T-helper 2 cell treated with Interferon-gamma antibody and Interleukin-4, amounts not matched to agents 5 μg/mL and 100 μg/mL, for 36 hours (primary cell): Measurements from ENCODE around the gene KLKB1.

Source experiments
- DNase-seq: peaks from one replicate; pipeline ENCODE4 v3.0.0; 2021; ENCODE audit warnings: low spot score
- H3K27ac Mint-ChIP-seq: one replicate; pipeline ENCODE4 v1.8.0; 2021; ENCODE audit warnings: mild to moderate bottlenecking, mixed read lengths
- H3K27me3 Mint-ChIP-seq: one replicate; pipeline ENCODE4 v1.8.0; 2021; ENCODE audit warnings: low read depth, mixed read lengths
- H3K36me3 Mint-ChIP-seq: one replicate; pipeline ENCODE4 v1.8.0; 2021; ENCODE audit warnings: low read depth, mixed read lengths
- H3K4me1 Mint-ChIP-seq: one replicate; pipeline ENCODE4 v1.8.0; 2021; ENCODE audit warnings: low read depth, mixed read lengths
- H3K4me3 Mint-ChIP-seq: one replicate; pipeline ENCODE4 v1.8.0; 2022; ENCODE audit warnings: mild to moderate bottlenecking, moderate library complexity, mixed read lengths
- H3K9me3 Mint-ChIP-seq: one replicate; pipeline ENCODE4 v1.8.0; 2021; ENCODE audit warnings: mixed read lengths

KLKB1 gene

DNA sequence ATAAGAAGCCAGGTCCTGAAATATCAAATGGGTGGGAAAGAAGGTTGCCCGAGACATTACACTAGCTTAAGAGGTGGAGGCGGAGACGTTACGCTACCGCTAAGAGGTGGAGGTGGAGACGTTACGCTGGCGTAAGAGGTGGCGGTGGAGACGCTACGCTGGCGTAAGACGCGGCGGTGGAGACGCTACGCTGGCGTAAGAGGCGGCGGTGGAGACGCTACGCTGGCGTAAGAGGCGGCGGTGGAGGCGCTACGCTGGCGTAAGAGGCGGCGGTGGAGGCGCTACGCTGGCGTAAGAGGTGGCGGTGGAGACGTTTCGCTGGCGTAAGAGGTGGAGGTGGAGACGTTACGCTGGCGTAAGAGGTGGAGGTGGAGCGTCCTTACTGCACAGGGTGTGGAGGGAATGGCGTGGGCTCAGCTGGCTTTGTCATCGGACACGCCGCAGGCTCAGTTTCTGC lies 23.2 kb upstream of the KLKB1 start:
- Mint-ChIP-seq H3K4me1 (peaks cover 5% of the 10 kb centered on the region), H3K27ac (no peak overlapping the region), H3K9me3 (peaks cover 10% of the 10 kb centered on the region), H3K4me3 (no peak overlapping the region), H3K36me3 (peaks cover 6% of the 10 kb centered on the region), H3K27me3 (no peaks in the 10 kb centered on the region)
- no peak for DNase-seq

DNA sequence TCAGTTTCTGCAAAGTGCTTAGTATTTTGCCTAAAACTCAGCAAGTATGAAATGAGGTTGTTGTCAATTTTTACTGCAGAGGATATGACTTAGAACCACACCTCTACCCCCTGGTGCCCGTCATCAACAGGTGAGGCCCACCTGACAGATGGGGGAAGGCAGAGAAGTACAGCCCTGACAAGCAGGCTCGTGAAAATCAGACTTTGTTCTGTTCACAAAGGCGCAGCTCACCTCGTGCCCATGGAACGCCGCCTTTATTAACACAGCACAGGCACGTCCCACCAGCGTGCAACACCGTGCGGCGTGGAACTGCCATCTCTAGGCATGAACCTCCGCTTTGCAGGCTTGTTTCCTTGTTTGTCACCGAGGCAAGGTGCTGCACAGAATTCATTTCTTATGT lies 22.6 kb upstream of the KLKB1 start:
- Mint-ChIP-seq H3K27ac (no peak overlapping the region), H3K4me3 (no peak overlapping the region)

DNA sequence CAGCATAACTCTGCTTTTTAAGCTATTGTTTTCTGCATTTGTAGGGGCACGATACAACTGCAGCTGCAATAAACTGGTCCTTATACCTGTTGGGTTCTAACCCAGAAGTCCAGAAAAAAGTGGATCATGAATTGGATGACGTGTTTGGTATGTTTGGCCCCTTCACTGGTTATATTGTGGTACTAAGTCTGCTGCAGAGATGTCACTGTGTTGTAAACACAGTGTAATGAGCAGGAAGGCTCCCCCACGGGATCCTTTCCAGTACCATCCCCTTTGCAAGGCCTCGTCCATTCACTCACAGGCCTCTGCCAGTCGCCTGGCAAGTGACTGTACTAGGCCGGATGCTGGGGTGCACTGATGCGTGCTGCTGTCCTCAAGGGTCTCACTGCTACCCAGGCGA lies 22.2 kb upstream of the KLKB1 start:
- peaks cover 13% of the 10 kb centered on the region for H3K9me3 Mint-ChIP-seq
- H3K36me3 Mint-ChIP-seq: peaks cover 13% of the 10 kb centered on the region
- no peak overlapping the region for H3K27ac Mint-ChIP-seq
- DNase-seq: no peak
- H3K27me3 Mint-ChIP-seq: no peaks in the 10 kb centered on the region
- H3K4me1 Mint-ChIP-seq: peaks cover 5% of the 10 kb centered on the region
- no peak overlapping the region for H3K4me3 Mint-ChIP-seq

More for the DNA sequence above, 22.6 kb upstream of the KLKB1 start:
- H3K36me3 Mint-ChIP-seq: peaks cover 10% of the 10 kb centered on the region
- no peaks in the 10 kb centered on the region for H3K27me3 Mint-ChIP-seq
- no peak for DNase-seq
- H3K9me3 Mint-ChIP-seq: peaks cover 13% of the 10 kb centered on the region
- peaks cover 5% of the 10 kb centered on the region for H3K4me1 Mint-ChIP-seq

DNA sequence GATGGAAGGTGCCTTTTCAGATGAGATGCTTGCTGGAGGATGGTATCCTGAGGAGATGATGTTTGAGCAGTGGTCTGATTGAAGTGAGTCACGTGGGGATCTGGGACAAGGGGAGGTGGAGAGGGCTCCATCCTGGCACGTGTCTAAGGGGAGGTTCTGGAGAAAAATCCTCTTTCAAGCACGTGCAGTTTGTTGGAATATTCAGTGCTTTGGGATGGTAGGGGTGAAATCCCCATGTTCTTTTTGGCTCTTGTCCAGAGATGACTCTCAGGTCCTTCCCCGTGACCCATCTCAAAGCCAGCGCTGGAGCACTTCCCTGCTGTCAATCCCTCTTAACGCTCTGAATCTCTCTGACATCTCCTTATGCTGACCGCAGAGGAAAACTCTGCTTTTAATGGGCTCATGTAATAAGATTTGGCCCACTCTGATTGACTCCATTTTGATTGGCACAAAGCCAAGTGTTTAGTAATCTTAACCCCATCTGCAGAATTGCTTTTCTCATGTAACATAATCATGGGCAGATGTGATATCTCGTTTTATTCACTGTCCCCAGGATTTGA lies 10.8 kb upstream of the KLKB1 start:
- no peak overlapping the region for H3K4me3 Mint-ChIP-seq
- H3K4me1 Mint-ChIP-seq: no peaks in the 10 kb centered on the region
- no peak overlapping the region for H3K27ac Mint-ChIP-seq
- H3K36me3 Mint-ChIP-seq: no peaks in the 10 kb centered on the region
- H3K9me3 Mint-ChIP-seq: no peaks in the 10 kb centered on the region
- no peaks in the 10 kb centered on the region for H3K27me3 Mint-ChIP-seq
- DNase-seq: no peak

DNA sequence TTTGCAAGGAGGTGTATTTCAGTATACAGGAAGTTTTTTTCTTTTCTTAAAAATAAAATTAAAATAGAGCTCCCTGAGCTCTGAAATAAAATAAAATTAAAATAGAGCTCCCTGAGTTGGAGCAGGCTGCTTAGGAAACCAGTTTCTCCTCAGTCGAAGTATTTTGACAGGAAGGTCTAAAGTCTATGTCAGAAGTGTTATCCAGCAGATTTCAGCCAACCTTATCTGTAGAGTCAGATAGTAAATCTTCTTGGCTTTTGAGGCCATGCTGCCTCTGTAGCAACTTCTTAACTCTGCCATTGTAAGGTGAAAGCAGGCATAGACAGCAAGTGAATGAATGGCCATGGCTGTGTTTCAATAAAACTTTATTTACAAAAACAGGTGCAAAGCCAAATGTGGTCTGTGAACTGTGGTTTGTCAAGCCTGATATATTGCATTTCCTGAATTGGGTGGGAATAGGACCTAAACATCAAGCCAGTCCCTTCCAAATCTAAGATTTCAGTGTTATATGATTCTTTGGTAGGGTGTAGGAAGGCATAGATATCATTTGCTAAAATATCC lies 9.5 kb upstream of the KLKB1 start:
- Mint-ChIP-seq H3K9me3 (no peaks in the 10 kb centered on the region), H3K27ac (no peak overlapping the region), H3K36me3 (no peaks in the 10 kb centered on the region), H3K27me3 (no peaks in the 10 kb centered on the region), H3K4me3 (no peak overlapping the region), H3K4me1 (no peaks in the 10 kb centered on the region)
- no peak for DNase-seq

DNA sequence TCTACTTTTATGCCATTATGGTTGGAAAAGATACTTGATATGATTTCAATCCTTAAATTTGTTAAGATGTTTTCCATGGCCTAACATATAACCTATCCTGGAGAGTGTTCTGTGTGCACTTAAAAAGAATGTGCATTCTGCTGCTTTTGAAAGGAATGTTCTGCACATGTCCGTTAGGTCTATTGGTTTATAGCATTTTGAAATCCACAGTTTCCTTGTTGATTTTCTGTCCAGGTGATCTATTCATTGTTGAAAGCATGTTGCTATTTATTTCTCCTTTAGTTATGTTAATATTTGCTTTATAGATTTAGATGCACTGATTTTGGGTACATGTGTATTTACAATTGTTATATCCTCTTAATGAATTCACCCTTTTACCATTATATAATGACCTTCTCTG lies 5.7 kb upstream of the KLKB1 start:
- no peak overlapping the region for H3K27ac Mint-ChIP-seq
- H3K4me3 Mint-ChIP-seq: no peak overlapping the region
- H3K36me3 Mint-ChIP-seq: no peaks in the 10 kb centered on the region
- H3K9me3 Mint-ChIP-seq: peaks cover 7% of the 10 kb centered on the region
- no peaks in the 10 kb centered on the region for H3K27me3 Mint-ChIP-seq
- DNase-seq: no peak
- no peaks in the 10 kb centered on the region for H3K4me1 Mint-ChIP-seq

DNA sequence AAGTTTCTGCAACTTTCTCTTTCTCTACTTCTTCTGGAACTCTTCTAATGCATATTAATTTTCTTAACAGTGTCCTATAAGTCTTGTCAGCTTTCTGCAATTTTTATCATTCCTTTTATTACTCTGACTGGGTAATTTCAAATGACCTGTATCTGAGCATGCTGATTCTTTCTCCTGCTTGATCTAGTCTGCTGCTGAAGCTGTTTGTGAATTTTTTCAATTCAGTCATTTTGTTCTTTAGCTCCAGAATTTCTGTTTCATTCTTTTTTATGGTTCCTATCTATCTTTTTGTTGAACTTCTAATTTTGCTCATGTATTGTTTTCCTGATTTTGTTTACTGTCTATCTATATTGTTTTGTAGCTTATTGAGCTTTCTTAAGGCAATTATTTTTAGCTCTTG lies 1.5 kb upstream of the KLKB1 start:
- H3K27me3 Mint-ChIP-seq: no peaks in the 10 kb centered on the region

DNA sequence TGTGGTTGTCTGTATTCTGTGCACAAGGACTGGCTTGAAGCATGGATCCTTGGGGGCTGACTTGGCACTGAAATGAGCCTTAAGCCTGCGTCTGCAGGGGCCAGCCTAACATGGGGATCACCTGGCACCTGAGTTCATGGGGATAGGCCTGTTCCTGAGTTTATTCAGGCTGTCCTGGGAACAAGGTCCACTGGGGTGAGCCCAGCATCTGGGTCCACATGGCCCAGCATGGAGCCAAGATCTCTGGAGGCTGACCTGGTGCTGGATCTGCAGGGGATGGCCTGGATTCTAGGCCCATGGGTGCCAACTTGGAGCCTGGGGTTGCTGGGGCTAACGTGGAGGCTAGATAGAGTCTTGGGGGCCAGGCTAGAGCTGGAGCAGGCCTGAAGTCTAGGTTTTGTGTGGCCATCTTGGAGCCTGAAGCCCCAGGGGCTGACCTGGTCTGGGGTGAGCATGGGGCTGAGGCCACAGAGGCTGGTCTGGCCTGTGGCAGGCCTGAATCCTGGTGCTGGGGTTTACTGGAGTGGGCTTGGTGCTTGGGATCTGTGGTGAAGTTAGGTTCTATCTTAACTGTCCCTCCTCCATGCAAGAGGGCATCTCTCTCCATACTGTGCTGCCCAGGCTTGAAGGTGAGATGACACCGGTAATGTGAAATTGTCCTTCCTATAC lies 652 bp upstream of the KLKB1 start:
- Mint-ChIP-seq H3K27me3 (no peaks in the 10 kb centered on the region), H3K4me3 (no peak overlapping the region), H3K27ac (no peak overlapping the region), H3K4me1 (no peaks in the 10 kb centered on the region), H3K9me3 (peaks cover 11% of the 10 kb centered on the region), H3K36me3 (no peaks in the 10 kb centered on the region)
- no peak for DNase-seq

More for the DNA sequence above, 1.5 kb upstream of the KLKB1 start:
- no peak for DNase-seq
- Mint-ChIP-seq H3K4me1 (no peaks in the 10 kb centered on the region), H3K4me3 (no peak overlapping the region), H3K27ac (no peak overlapping the region), H3K9me3 (peaks cover 11% of the 10 kb centered on the region), H3K36me3 (no peaks in the 10 kb centered on the region)

DNA sequence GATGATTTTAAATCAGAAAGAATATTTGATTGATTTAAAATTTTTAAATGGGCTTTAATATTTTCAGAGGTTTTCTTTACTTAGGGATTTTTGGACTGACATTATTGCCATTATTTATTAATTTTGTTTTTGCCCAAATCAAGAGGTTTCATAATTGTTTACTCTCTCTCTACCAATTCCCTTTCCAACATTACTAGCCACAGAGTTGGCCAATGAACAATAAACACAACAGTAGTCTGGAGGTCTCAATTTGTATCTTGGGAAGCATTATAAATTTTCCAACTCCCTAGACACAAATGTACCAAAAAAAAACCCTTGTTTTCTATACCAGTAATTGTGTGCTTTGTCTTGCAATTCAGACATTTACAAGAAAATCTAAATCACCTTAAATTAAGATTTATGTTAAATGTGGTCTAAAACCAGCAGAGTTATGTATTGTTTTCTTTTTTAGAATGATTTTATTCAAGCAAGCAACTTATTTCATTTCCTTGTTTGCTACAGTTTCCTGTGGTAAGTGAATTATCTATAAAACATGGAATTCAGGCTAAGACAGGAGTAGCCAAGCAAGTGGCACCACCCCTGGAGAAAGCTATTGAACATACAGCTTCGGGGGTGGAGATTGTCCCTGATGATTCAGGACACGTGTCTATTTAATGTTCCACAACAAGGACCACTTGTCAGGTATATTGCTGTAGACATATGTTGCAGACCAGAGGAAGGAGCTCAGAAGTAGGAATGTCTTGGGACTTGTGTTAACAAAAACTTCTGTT lies 622 bp downstream of the KLKB1 start:
- H3K36me3 Mint-ChIP-seq: no peaks in the 10 kb centered on the region
- no peak for DNase-seq
- no peak overlapping the region for H3K27ac Mint-ChIP-seq
- no peaks in the 10 kb centered on the region for H3K4me1 Mint-ChIP-seq
- no peak overlapping the region for H3K4me3 Mint-ChIP-seq
- H3K9me3 Mint-ChIP-seq: peaks cover 11% of the 10 kb centered on the region
- H3K27me3 Mint-ChIP-seq: no peaks in the 10 kb centered on the region

DNA sequence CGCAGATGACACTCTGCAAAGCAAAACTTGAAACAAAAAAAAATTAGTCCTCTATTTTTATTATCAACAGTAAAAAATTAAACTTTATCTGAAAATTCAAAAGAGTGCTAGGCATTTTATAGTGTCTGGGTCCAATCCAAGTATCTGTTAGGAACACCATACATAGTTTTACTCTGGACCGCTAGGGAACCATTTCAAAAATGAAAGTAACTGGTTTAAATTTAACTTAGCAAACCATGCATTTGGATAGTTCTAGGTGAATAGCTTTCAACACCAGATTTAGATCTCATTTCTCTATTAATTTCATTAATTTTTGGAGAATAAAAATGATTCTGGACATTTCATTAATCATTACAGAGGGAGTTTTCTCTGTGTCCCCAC lies 1.2 kb downstream of the KLKB1 start:
- Mint-ChIP-seq H3K27me3 (no peaks in the 10 kb centered on the region), H3K9me3 (peaks cover 11% of the 10 kb centered on the region), H3K4me3 (no peak overlapping the region), H3K27ac (no peak overlapping the region), H3K4me1 (no peaks in the 10 kb centered on the region), H3K36me3 (no peaks in the 10 kb centered on the region)
- DNase-seq: no peak

DNA sequence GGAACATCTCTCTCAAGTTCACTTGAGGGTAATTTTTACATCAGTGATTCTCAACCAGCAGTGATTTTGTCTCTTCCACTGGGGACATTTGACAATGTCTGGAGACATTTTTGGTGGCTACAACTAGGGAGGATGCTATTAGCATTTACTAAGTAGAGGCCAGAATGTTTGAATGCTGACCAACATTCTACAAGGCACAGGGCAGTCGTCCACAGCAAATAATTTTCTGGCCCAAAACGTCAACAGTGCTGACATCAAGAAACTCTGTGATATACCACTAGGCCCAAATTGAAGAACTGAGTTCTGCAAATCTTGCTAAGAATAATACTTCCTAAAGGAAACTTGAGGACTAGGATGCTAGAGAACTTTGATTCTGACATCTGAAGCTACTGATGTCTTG lies 7.1 kb downstream of the KLKB1 start:
- Mint-ChIP-seq H3K9me3 (no peaks in the 10 kb centered on the region), H3K27ac (no peak overlapping the region), H3K36me3 (no peaks in the 10 kb centered on the region), H3K27me3 (no peaks in the 10 kb centered on the region), H3K4me1 (no peaks in the 10 kb centered on the region), H3K4me3 (no peak overlapping the region)
- no peak for DNase-seq

DNA sequence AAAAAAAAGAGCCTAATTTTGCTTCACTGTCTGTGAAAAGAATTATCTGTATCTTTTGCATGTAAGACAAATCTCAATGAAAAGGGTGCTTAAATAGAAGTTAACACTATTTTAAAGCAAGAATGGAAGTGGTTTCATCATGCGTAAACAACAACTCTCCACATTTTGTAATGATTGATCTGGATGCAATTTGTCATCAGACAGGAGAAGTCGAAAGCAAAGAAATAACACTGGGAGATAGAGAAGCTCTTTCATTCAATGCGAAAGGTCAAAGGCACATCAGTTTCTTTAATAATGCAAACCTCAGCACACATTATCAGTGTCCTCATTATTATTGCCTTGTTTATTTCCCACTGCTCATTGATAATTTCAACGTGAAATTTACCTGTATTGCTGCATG lies 8.8 kb downstream of the KLKB1 start:
- Mint-ChIP-seq H3K4me1 (no peaks in the 10 kb centered on the region), H3K36me3 (no peaks in the 10 kb centered on the region), H3K9me3 (no peaks in the 10 kb centered on the region), H3K27ac (no peak overlapping the region), H3K27me3 (no peaks in the 10 kb centered on the region), H3K4me3 (no peak overlapping the region)
- no peak for DNase-seq

DNA sequence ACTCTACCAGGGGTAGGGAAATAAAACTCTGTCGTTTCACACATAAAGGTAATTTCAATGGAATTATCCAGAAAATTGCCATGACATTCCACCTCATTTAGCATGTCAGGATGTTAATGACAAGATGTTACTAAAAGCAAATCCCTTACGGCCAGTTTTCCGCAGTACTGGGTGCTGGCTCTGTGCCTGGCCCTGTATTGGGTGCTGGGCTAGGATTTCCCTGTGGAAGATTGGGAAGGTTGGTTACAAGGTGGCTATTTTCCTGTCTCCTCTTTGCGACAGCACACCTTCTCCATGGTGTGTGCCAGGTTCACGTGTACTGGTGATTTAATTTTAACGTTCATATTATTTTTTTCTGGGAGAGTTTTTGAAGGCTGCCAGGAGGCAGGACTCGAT lies 13.1 kb downstream of the KLKB1 start:
- H3K4me3 Mint-ChIP-seq: no peak overlapping the region
- no peak for DNase-seq
- no peaks in the 10 kb centered on the region for H3K27me3 Mint-ChIP-seq
- H3K4me1 Mint-ChIP-seq: no peaks in the 10 kb centered on the region
- no peak overlapping the region for H3K27ac Mint-ChIP-seq
- H3K36me3 Mint-ChIP-seq: no peaks in the 10 kb centered on the region
- H3K9me3 Mint-ChIP-seq: no peaks in the 10 kb centered on the region

DNA sequence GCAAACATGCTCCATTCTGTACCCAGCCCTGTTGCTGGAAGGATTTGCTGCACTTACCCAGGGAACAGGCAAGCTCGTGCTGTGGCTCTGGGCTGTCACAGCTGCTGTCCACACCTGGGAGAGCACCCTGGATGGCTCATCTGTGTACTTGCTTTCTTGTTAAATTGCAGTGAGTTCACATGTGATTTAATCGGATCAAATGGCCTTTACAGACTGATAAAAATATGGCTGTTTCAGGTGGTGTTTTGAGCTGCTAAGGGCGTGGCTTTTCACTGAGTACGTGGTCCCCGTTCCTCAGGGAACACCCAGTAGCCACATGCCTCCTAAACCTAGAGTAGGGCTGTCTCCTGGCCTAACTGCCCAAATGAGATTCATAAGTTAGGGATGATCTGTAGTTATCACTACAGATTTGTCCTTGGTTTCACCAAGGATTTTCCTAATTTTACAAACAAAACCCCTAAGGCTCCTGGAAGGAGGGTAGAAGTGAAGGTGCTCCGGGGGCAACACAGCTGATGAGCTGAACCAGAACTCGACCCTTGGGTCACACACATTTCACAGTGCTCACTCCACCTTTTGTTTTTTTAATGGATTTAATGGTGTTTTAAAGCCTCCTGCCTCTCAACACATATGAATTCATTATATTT lies 13.7 kb downstream of the KLKB1 start:
- H3K4me3 Mint-ChIP-seq: no peak overlapping the region
- H3K9me3 Mint-ChIP-seq: no peaks in the 10 kb centered on the region
- no peak overlapping the region for H3K27ac Mint-ChIP-seq
- H3K27me3 Mint-ChIP-seq: no peaks in the 10 kb centered on the region
- H3K36me3 Mint-ChIP-seq: no peaks in the 10 kb centered on the region
- H3K4me1 Mint-ChIP-seq: no peaks in the 10 kb centered on the region
- no peak for DNase-seq
